Natural killer cell treated with Interleukin-12 subunit alpha and Interleukin-12 subunit beta and Interleukin-15 and Interleukin-18, amount 100 ng/mL, for 72 hours (primary cell): Measurements from ENCODE around the gene SIAH3. TPM values are rescaled to one million over a fixed set of nuclear protein-coding genes. Genes with fewer than 3 reads are reported as not detected.

Experiments used
- ATAC-seq, 2 donors: fragments of 150-1000 bp; cut with Tn5 transposase in 1 of 2; sonication (Bioruptor Pico), chemical (Tn5 transposase) in 1 of 2; 2 replicates each; pipeline ENCODE4 v1.10.0; 2021
- DNase-seq: peaks from one replicate; pipeline ENCODE4 v3.0.0; 2022; ENCODE audit warnings: low spot score
- H3K27ac Mint-ChIP-seq, 2 donors: 1 replicate in 1 of 2; 2 replicates in 1 of 2; pipeline ENCODE4 v1.8.0; 2022; ENCODE audit warnings: mixed read lengths in 2 of 2, mild to moderate bottlenecking in 1 of 2, moderate library complexity in 1 of 2
- H3K27me3 Mint-ChIP-seq, 2 donors: 1 replicate in 1 of 2; 2 replicates in 1 of 2; pipeline ENCODE4 v1.8.0; 2022; ENCODE audit warnings: mixed read lengths in 2 of 2
- H3K36me3 Mint-ChIP-seq: one replicate; pipeline ENCODE4 v1.8.0; 2022; ENCODE audit warnings: mixed read lengths
- H3K4me1 Mint-ChIP-seq, 2 donors: 1 replicate in 1 of 2; 2 replicates in 1 of 2; pipeline ENCODE4 v1.8.0; 2022; ENCODE audit warnings: low read depth in 2 of 2, mixed read lengths in 2 of 2, mild to moderate bottlenecking in 1 of 2
- H3K4me3 Mint-ChIP-seq: one replicate; pipeline ENCODE4 v1.8.0; 2022; ENCODE audit warnings: mixed read lengths
- H3K9me3 Mint-ChIP-seq: 2 replicates; pipeline ENCODE4 v1.8.0; 2022; ENCODE audit warnings: mixed read lengths
- total RNA-seq, 2 donors: library from RNA; stranded (reverse); gene quantifications; one replicate each; pipeline ENCODE4 v1.2.3, GENCODE V29; 2022

The SIAH3 gene
- not detected for total RNA-seq

GRCh38 chr13:45851171-45851921 is at the start of gene SIAH3:
Gene SIAH3, minus strand, starts transcription at chr13:45851753. Its CDS starts 124 bp downstream, at chr13:45851629.
- ATAC-seq (peak; percentile 9 to 37), DNase-seq (no peak)
- Mint-ChIP-seq H3K9me3 (no peaks in the 10 kb centered on the region), H3K36me3 (no peaks in the 10 kb centered on the region), H3K27me3 (peaks cover 46 to 73% of the 10 kb centered on the region in 2 donors), H3K4me1 (peaks cover 16 to 18% of the 10 kb centered on the region in 2 donors), H3K4me3 (peak within 1 kb of the TSS; percentile 66), H3K27ac (no peak within 1 kb of the TSS)

GRCh38 chr13:45899406-45899805 is 47.9 kb upstream of the SIAH3 start:
- Mint-ChIP-seq H3K4me3 (no peak overlapping the region), H3K27me3 (peaks cover 29 to 54% of the 10 kb centered on the region in 2 donors), H3K9me3 (no peaks in the 10 kb centered on the region), H3K36me3 (no peaks in the 10 kb centered on the region), H3K27ac (no peak overlapping the region), H3K4me1 (no peaks in the 10 kb centered on the region)
- DNase-seq, result no peak
- ATAC-seq, result no peak

GRCh38 chr13:45897562-45897961 is 46.0 kb upstream of the SIAH3 start:
- ATAC-seq, result no peak
- Mint-ChIP-seq H3K9me3 (no peaks in the 10 kb centered on the region), H3K27me3 (peaks cover 28 to 48% of the 10 kb centered on the region in 2 donors), H3K27ac (no peak overlapping the region), H3K4me1 (no peaks in the 10 kb centered on the region), H3K36me3 (no peaks in the 10 kb centered on the region), H3K4me3 (no peak overlapping the region)
- DNase-seq, result no peak

- Mint-ChIP-seq H3K4me1 (no peaks in the 10 kb centered on the region), H3K27me3 (peaks cover 33 to 56% of the 10 kb centered on the region in 2 donors), H3K27ac (no peak overlapping the region), H3K9me3 (no peaks in the 10 kb centered on the region), H3K36me3 (no peaks in the 10 kb centered on the region), H3K4me3 (no peak overlapping the region)
- DNase-seq, result no peak
- ATAC-seq, result no peak
Observed at GRCh38 chr13:45896285-45896684, 44.7 kb upstream of the SIAH3 start.

- H3K4me1 Mint-ChIP-seq, result no peaks in the 10 kb centered on the region
- no peak overlapping the region for H3K27ac Mint-ChIP-seq
- DNase-seq (no peak), ATAC-seq (no peak)
- H3K4me3 Mint-ChIP-seq, result no peak overlapping the region
- H3K27me3 Mint-ChIP-seq, result peaks cover 35 to 59% of the 10 kb centered on the region in 2 donors
- H3K9me3 Mint-ChIP-seq, result no peaks in the 10 kb centered on the region
- H3K36me3 Mint-ChIP-seq, result no peaks in the 10 kb centered on the region
Observed at GRCh38 chr13:45895881-45896280, 44.3 kb upstream of the SIAH3 start.

- no peak for DNase-seq
- H3K4me3 Mint-ChIP-seq, result no peak overlapping the region
- peak in 1 of 2 donors; percentile 28 for ATAC-seq
- H3K27ac Mint-ChIP-seq, result no peak overlapping the region
- no peaks in the 10 kb centered on the region for H3K4me1 Mint-ChIP-seq
- H3K36me3 Mint-ChIP-seq, result no peaks in the 10 kb centered on the region
- H3K27me3 Mint-ChIP-seq, result peaks cover 28 to 42% of the 10 kb centered on the region in 2 donors
- H3K9me3 Mint-ChIP-seq, result no peaks in the 10 kb centered on the region
Observed at GRCh38 chr13:45892513-45892912, 41.0 kb upstream of the SIAH3 start.

GRCh38 chr13:45889590-45890243 is 38.2 kb upstream of the SIAH3 start:
- no peak for ATAC-seq
- H3K36me3 Mint-ChIP-seq, result no peaks in the 10 kb centered on the region
- no peaks in the 10 kb centered on the region for H3K4me1 Mint-ChIP-seq
- DNase-seq, result no peak
- H3K9me3 Mint-ChIP-seq, result no peaks in the 10 kb centered on the region
- H3K27ac Mint-ChIP-seq, result no peak overlapping the region
- H3K27me3 Mint-ChIP-seq, result peaks cover 17 to 29% of the 10 kb centered on the region in 2 donors
- no peak overlapping the region for H3K4me3 Mint-ChIP-seq

- Mint-ChIP-seq H3K9me3 (no peaks in the 10 kb centered on the region), H3K4me1 (no peaks in the 10 kb centered on the region), H3K27me3 (peaks cover 16 to 44% of the 10 kb centered on the region in 2 donors), H3K36me3 (no peaks in the 10 kb centered on the region), H3K27ac (no peak overlapping the region), H3K4me3 (no peak overlapping the region)
- DNase-seq (no peak), ATAC-seq (no peak)
Observed at GRCh38 chr13:45886466-45886865, 34.9 kb upstream of the SIAH3 start.

GRCh38 chr13:45885194-45885593 is 33.6 kb upstream of the SIAH3 start:
- Mint-ChIP-seq H3K4me1 (no peaks in the 10 kb centered on the region), H3K9me3 (no peaks in the 10 kb centered on the region)
- no peak for ATAC-seq

GRCh38 chr13:45882626-45883025 is 31.1 kb upstream of the SIAH3 start:
- no peaks in the 10 kb centered on the region for H3K9me3 Mint-ChIP-seq
- H3K4me3 Mint-ChIP-seq, result no peak overlapping the region
- no peaks in the 10 kb centered on the region for H3K36me3 Mint-ChIP-seq
- ATAC-seq, result no peak
- no peak for DNase-seq
- no peaks in the 10 kb centered on the region for H3K4me1 Mint-ChIP-seq
- H3K27ac Mint-ChIP-seq, result no peak overlapping the region
- peaks cover 19 to 45% of the 10 kb centered on the region in 2 donors for H3K27me3 Mint-ChIP-seq

More at GRCh38 chr13:45885194-45885593, 33.6 kb upstream of the SIAH3 start:
- H3K4me3 Mint-ChIP-seq, result no peak overlapping the region
- H3K27ac Mint-ChIP-seq, result no peak overlapping the region
- H3K36me3 Mint-ChIP-seq, result no peaks in the 10 kb centered on the region
- peaks cover 20 to 47% of the 10 kb centered on the region in 2 donors for H3K27me3 Mint-ChIP-seq
- DNase-seq, result no peak

- Mint-ChIP-seq H3K9me3 (no peaks in the 10 kb centered on the region), H3K36me3 (no peaks in the 10 kb centered on the region), H3K27ac (no peak overlapping the region), H3K27me3 (peaks cover 19 to 45% of the 10 kb centered on the region in 2 donors), H3K4me1 (no peaks in the 10 kb centered on the region), H3K4me3 (no peak overlapping the region)
- ATAC-seq (no peak), DNase-seq (no peak)
Observed at GRCh38 chr13:45881353-45881752, 29.8 kb upstream of the SIAH3 start.

- H3K9me3 Mint-ChIP-seq, result no peaks in the 10 kb centered on the region
- H3K36me3 Mint-ChIP-seq, result no peaks in the 10 kb centered on the region
- H3K27me3 Mint-ChIP-seq, result peaks cover 23 to 52% of the 10 kb centered on the region in 2 donors
- no peak overlapping the region for H3K4me3 Mint-ChIP-seq
- ATAC-seq (no peak), DNase-seq (no peak)
- H3K27ac Mint-ChIP-seq, result no peak overlapping the region
- H3K4me1 Mint-ChIP-seq, result no peaks in the 10 kb centered on the region
Observed at GRCh38 chr13:45880242-45880641, 28.7 kb upstream of the SIAH3 start.

- no peak for DNase-seq
- Mint-ChIP-seq H3K27me3 (peaks cover 20 to 52% of the 10 kb centered on the region in 2 donors), H3K4me1 (no peaks in the 10 kb centered on the region), H3K36me3 (no peaks in the 10 kb centered on the region), H3K4me3 (no peak overlapping the region), H3K27ac (no peak overlapping the region), H3K9me3 (no peaks in the 10 kb centered on the region)
- ATAC-seq, result no peak
Observed at GRCh38 chr13:45879666-45880065, 28.1 kb upstream of the SIAH3 start.

GRCh38 chr13:45878966-45879365 is 27.4 kb upstream of the SIAH3 start:
- Mint-ChIP-seq H3K4me3 (no peak overlapping the region), H3K27ac (no peak overlapping the region), H3K9me3 (no peaks in the 10 kb centered on the region), H3K36me3 (no peaks in the 10 kb centered on the region), H3K27me3 (peaks cover 17 to 45% of the 10 kb centered on the region in 2 donors), H3K4me1 (no peaks in the 10 kb centered on the region)
- ATAC-seq (peak in 1 of 2 donors; percentile 11), DNase-seq (no peak)
